Activated B cell treated with CpG ODN at 0.5 μM for 24 hours (primary cell): Measurements from ENCODE around the gene SMARCD2. TPM values are rescaled to one million over a fixed set of nuclear protein-coding genes. Genes with fewer than 3 reads are reported as not detected.
"Not testable (repeated sequence)": the region's sequence is repeated elsewhere in the genome, so short reads cannot be mapped to it uniquely, and the experiment has no call there.

ENCODE experiments used
- ATAC-seq: fragments of 200-7000 bp; cut with Tn5 transposase; one replicate; pipeline ENCODE4 v1.10.0; 2021; ENCODE audit warnings: low read depth, mild to moderate bottlenecking, moderate library complexity
- CTCF ChIA-PET: fragments of 350-600 bp; sonication (Branson Sonifier 250); formaldehyde crosslinking; loops from one replicate; lab custom pipeline; 2021; ENCODE audit warnings: antibody characterized with exemption; lab: Charles Lee
- POLR2A ChIA-PET: fragments of 350-600 bp; sonication (Branson Sonifier 250); formaldehyde crosslinking; loops from one replicate; lab custom pipeline; 2021; ENCODE audit warnings: antibody characterized with exemption; lab: Charles Lee
- DNase-seq: peaks from one replicate; pipeline ENCODE4 v3.0.0; 2022
- H3K27ac Mint-ChIP-seq: one replicate; pipeline ENCODE4 v1.8.0; 2020; ENCODE audit warnings: mixed read lengths
- H3K27me3 Mint-ChIP-seq: one replicate; pipeline ENCODE4 v1.8.0; 2021; ENCODE audit warnings: mixed read lengths
- H3K36me3 Mint-ChIP-seq: one replicate; pipeline ENCODE4 v1.8.0; 2021; ENCODE audit warnings: low read depth, mixed read lengths
- H3K4me1 Mint-ChIP-seq: one replicate; pipeline ENCODE4 v1.8.0; 2021; ENCODE audit warnings: mixed read lengths
- H3K4me3 Mint-ChIP-seq: one replicate; pipeline ENCODE4 v1.8.0; 2020; ENCODE audit warnings: mild to moderate bottlenecking, mixed read lengths
- H3K9me3 Mint-ChIP-seq: one replicate; pipeline ENCODE4 v1.8.0; 2020; ENCODE audit warnings: mixed read lengths
- intact Hi-C: fragments of 100-400 bp; cut with micrococcal nuclease; formaldehyde crosslinking; loops from one replicate; pipeline ENCODE4 v1.15.1; 2024
- total RNA-seq: library from RNA; stranded (reverse); gene quantifications from 2 replicates; pipeline ENCODE4 v1.2.3, GENCODE V29; 2022
- TF ChIP-seq, protein P1 (sequence below): fragments of 200-600 bp; IDR thresholded peaks from one replicate; pipeline ENCODE4 v1.8.0; 2022; ENCODE audit warnings: antibody characterized with exemption, mild to moderate bottlenecking

The SMARCD2 gene
- total RNA-seq, 1 donor from 2014 or later = 114 TPM

DNA sequence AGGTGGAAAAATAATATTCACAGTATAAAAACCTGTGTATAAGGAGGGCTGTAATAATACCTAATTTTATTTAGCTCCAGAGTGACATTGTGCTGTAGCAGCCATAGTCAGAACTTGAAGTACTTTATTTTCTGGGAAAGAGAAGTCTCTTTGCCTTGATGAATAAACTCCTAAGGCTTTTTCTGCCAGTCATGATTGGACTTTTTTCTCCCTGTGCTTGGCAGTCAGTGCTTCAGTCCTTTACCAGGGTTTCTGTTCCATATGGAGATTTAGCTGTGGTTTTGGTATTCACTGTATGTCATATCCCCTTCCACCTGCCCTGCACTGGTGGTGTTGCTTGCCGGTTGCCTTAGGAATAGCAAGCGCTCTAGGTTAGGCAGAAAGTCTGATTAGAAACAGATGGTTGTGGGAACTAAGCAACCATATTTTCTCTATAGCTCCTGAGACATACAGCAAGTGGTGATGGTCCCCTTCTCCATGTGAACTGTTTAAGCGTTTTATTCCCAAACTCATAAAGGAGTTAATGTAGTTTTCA is 43.8 kb downstream of the SMARCD2 start:
- H3K36me3 Mint-ChIP-seq = peaks cover 84% of the 10 kb centered on the region
- DNase-seq = no peak
- intact Hi-C loops = no loop called here
- no peaks in the 10 kb centered on the region for H3K9me3 Mint-ChIP-seq
- no peak overlapping the region for H3K27ac Mint-ChIP-seq
- no peak overlapping the region for H3K4me3 Mint-ChIP-seq
- ChIA-PET CTCF (no interaction called here), POLR2A (interaction anchor here (1.5 kb wide), 1 partner anchor 25 kb away, joined by 4 read pairs; the partner anchor contains the start of genes CCDC47 and DDX42)
- H3K4me1 Mint-ChIP-seq = no peaks in the 10 kb centered on the region
- H3K27me3 Mint-ChIP-seq = no peaks in the 10 kb centered on the region
- TF ChIP-seq, protein P1, sequence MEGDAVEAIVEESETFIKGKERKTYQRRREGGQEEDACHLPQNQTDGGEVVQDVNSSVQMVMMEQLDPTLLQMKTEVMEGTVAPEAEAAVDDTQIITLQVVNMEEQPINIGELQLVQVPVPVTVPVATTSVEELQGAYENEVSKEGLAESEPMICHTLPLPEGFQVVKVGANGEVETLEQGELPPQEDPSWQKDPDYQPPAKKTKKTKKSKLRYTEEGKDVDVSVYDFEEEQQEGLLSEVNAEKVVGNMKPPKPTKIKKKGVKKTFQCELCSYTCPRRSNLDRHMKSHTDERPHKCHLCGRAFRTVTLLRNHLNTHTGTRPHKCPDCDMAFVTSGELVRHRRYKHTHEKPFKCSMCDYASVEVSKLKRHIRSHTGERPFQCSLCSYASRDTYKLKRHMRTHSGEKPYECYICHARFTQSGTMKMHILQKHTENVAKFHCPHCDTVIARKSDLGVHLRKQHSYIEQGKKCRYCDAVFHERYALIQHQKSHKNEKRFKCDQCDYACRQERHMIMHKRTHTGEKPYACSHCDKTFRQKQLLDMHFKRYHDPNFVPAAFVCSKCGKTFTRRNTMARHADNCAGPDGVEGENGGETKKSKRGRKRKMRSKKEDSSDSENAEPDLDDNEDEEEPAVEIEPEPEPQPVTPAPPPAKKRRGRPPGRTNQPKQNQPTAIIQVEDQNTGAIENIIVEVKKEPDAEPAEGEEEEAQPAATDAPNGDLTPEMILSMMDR = no peak
- ATAC-seq = no peak

DNA sequence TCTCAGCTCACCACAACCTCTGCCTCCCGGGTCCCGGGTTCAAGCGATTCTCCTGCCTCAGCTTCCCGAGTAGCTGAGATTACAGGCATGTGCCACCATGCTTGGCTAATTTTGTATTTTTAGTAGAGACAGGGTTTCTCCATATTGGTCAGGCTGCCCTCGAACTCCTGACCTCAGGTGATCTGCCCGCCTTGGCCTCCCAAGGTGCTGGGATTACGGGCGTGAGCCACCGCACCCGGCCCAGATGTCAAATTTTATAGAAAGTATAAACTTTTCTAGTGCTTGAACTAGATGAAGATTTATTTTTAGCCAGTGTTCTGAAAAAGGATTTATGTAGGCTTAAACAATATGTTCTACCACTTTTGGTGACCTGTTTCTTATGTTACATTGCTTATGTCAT is 46.1 kb downstream of the SMARCD2 start:
- H3K36me3 Mint-ChIP-seq = peaks cover 86% of the 10 kb centered on the region
- DNase-seq, H3K27me3 Mint-ChIP-seq, H3K27ac Mint-ChIP-seq, H3K4me3 Mint-ChIP-seq, intact Hi-C loops, ATAC-seq, H3K9me3 Mint-ChIP-seq, H3K4me1 Mint-ChIP-seq, POLR2A ChIA-PET, CTCF ChIA-PET: not testable (repeated sequence)

DNA sequence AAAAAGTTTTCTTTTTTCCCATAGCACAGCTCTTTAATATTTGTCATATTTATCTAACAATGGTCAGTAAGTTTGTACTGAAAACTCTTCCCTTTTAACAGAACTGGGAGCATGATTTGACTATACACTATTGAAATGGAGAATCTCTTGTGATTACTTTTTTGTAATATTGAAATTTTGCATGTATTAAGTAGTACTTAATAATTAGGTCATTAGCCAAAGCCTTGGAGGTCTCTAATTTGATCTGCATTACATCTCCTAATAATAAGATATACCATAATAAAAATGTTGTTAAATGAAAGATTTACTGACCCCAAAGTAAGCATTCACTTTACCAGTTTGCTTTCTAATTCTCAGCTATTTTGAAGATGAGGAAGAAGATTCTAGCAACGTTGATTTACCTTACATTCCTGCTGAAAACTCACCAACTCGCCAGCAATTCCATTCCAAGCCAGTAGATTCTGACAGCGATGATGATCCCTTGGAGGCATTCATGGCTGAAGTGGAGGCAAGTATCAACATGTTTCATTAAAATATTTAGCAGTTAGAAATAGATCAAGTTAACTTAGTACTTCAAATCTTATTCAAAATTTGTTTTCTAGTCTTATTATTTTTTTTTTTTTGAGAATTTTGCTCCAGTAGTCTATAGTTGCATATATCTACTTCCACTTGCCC is 50.3 kb downstream of the SMARCD2 start:
- Mint-ChIP-seq H3K27ac (no peak overlapping the region), H3K4me3 (no peak overlapping the region), H3K9me3 (no peaks in the 10 kb centered on the region), H3K36me3 (peaks cover 75% of the 10 kb centered on the region), H3K27me3 (no peaks in the 10 kb centered on the region), H3K4me1 (no peaks in the 10 kb centered on the region)
- ATAC-seq = no peak
- intact Hi-C loops = no loop called here
- CTCF ChIA-PET = no interaction called here
- TF ChIP-seq, protein P1 = no peak
- POLR2A ChIA-PET = interaction anchor here (0.5 kb wide), 1 partner anchor 51 kb away, joined by 3 read pairs; no protein-coding TSS in a partner anchor
- no peak for DNase-seq

DNA sequence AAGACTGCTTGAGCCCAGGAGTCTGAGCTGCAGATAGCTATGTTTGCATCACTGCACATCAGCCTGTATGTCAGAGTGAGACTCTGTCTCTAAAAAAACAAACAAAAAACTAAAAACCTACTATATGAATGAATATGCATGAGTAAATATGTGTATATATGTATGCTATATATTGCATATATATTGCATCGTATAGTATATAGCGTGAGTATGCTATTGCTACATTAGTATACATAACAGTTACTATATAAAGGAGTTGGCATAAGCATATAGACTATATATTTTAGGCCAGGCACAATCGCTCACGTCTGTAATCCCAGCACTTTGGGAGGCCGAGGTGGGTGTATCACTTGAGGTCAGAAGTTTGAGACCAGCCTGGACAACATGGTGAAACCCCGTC is 52.4 kb downstream of the SMARCD2 start:
- TF ChIP-seq, protein P1 = no peak
- Mint-ChIP-seq H3K36me3 (peaks cover 66% of the 10 kb centered on the region), H3K4me3 (no peak overlapping the region), H3K9me3 (no peaks in the 10 kb centered on the region), H3K27me3 (no peaks in the 10 kb centered on the region), H3K4me1 (peaks cover 2% of the 10 kb centered on the region), H3K27ac (no peak overlapping the region)
- DNase-seq (no peak), ATAC-seq (no peak)
- ChIA-PET CTCF (no interaction called here), POLR2A (interaction anchor here (1.2 kb wide), 1 partner anchor 16 kb away, joined by 3 read pairs; the partner anchor contains the start of genes CCDC47 and DDX42)
- intact Hi-C loops = no loop called here

DNA sequence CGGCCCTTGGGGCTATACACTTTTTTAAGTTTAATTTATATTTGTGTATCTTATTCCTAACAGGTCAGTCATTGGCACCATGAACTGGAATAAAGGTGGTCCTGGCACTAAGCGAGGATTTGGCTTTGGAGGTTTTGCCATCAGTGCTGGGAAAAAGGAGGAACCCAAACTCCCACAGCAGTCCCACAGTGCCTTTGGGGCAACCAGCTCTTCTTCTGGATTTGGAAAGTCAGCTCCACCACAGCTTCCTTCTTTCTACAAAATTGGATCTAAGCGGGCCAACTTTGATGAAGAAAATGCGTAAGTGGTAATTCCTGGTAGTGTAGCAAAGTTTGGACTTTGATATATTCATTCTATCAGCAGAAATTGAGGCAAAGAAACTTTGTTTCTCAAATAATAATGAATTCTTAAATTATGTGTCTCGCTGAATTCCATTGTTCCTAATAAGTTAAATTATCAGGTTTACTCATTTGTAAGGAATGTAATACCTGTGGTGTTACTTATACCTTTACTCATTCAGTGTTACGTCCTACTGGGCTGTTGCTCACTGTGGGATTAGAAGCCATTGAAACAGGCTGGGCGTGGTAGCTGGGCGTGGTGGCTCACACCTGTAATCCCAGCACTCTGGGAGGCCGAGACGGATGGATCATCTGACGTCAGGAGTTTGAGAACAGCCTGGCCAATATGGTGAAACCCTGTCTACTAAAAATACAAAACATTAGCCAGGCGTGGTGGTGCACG is 55.3 kb downstream of the SMARCD2 start:
- intact Hi-C loops = no loop called here
- Mint-ChIP-seq H3K4me1 (peaks cover 21% of the 10 kb centered on the region), H3K27ac (no peak overlapping the region), H3K36me3 (peaks cover 64% of the 10 kb centered on the region), H3K4me3 (no peak overlapping the region), H3K27me3 (no peaks in the 10 kb centered on the region), H3K9me3 (no peaks in the 10 kb centered on the region)
- TF ChIP-seq, protein P1 = no peak
- POLR2A ChIA-PET = interaction anchor here (1.6 kb wide), 1 partner anchor 14 kb away, joined by 5 read pairs; the partner anchor contains the start of genes CCDC47 and DDX42
- ATAC-seq (no peak), DNase-seq (no peak)
- CTCF ChIA-PET = no interaction called here
